Measurements from ENCODE around the gene SGO1.
"Not testable (repeated sequence)": the region's sequence is repeated elsewhere in the genome, so short reads cannot be mapped to it uniquely, and the experiment has no call there.

SGO1 gene

GRCh38 chr3:20185679-20186599 is at the start of gene SGO1:
Gene SGO1 (minus strand): TSS chr3:20186206. CDS start chr3:20184027, 2,179 bp downstream.
- DNase-seq: peak; percentile 96

DNA sequence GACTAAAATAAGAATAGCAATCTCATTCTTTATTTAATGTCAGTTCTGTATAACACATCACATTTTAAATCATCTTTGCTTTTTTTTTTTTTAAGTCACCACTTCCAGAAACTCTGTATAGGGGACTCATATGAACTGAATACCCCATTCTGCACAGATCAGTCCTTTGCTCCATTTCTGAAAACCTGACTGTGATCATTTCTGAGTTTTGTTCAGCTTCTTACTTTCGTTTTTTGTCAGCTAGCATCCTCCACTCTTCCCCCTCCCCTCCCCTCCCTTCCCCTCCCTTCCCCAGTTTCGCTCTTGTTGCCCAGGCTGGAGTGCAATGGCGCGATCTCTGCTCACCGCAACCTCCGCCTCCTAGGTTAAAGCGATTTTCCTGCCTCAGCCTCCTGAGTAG is 49.8 kb upstream of the SGO1 start:
- DNase-seq: no peak

DNA sequence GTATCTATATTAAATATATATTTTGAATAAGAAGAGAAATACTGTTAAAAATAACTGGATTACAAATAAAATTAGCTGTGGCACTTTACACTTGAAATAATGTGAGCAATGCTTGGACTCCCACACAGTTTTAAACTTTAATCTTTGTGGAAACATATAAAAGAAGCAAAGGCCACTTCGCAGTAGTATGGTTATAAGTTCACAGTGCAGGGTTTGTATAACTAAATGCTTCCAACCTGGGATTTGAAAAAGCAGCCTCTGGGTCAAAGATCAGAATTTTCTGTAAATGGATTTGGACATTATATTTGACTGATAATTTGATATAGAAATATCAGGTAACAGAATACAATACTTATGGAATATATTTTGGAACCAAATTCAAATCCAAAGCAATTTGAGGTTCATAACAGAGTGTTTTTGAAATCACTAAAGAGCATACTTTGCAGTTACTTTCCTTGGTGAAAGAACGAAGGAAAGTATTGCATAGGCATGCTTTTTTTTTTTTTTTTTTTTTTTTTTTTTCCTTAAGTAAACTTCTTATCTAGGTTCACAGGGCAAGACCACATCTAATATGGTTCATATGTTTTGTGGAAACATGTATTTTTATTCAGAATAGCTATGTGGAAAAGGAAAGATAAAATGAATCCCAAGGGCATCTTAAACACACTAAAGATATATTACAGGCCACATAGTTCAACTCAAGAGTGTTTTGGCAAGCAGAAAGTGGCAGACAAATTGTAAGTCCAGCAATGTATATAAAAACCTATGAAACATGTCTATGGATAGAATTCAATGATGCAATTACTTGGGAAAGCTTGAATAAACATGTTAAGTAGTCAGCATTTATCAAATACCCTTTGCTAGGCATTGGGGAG is 47.1 kb upstream of the SGO1 start:
- no peak for DNase-seq

DNA sequence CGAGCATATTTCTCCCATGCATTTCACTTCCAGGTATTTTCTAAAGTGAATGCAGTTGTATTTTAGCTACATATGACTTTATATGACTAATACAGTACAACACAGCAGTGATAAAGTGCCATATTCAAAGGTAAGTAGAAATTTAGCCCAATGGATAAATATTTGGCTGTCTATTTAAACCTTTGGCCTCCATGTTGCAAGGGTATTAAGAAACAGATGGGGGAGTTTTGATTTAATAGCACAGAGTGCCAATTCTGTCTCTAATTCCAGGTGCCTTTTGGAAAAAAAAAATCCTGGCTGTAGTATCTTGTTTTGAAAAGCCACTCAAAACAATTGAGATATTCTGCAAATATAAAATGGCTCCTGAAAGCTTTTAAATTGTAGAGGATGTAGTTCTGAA is 44.9 kb upstream of the SGO1 start:
- no peak for DNase-seq

- DNase-seq: no peak
Measured at GRCh38 chr3:20225769-20226168, 39.8 kb upstream of the SGO1 start.

DNA sequence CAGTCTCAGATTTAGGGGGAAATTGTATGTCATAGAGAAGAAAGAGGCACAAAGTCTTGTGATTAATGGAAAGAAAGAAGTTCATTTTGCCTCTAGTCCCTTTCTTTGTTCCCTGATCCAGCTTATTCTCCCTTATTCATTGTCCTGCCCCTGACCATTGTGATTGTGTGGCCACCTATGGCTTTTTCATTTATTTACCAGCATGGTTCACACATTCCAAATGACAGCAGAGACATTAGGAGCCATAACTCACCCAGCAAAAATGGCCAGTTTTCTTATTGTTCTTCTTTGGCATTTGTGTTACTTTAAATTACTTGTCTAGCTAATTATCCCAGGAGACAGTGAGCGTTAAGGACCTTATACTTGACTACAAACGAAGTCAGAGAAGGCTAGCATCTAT is 36.3 kb upstream of the SGO1 start:
- DNase-seq: no peak

DNA sequence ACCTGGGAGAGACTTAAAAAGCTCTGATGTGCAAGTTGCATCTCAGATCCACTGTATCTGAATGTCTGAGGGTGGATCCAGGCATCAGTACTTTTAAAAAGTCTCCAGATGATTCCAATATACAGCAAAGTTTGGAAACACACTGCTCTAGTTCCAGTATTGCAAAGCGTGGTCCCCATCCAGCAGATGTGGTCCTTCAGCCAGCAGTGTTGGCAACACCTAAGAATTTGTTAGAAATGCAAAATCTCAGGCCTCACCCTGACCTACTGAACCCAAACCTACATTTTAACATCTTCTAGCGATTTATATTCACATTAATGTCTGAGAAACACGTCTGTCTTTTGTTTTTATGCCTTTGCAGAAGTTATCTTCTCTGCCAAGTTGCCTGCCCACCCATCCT is 32.2 kb upstream of the SGO1 start:
- no peak for DNase-seq

DNA sequence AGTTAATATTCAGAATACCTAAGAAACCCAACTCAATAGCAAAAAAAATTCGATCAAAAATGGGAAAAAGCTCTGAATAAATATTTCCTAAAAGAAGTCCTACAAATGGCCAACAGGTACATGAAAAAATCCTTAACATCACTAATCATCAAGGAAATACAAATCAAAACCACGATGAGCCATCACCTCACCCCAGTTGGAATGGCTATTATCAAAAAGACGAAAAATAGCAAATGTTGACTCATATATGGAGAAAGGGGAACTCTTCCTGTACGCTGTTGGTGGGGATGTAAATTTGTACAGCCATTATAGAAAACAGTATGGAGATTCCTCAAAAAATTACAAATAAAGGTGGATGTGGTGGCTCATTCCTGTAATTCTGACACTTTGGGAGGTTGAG is 29.6 kb upstream of the SGO1 start:
- no peak for DNase-seq

DNA sequence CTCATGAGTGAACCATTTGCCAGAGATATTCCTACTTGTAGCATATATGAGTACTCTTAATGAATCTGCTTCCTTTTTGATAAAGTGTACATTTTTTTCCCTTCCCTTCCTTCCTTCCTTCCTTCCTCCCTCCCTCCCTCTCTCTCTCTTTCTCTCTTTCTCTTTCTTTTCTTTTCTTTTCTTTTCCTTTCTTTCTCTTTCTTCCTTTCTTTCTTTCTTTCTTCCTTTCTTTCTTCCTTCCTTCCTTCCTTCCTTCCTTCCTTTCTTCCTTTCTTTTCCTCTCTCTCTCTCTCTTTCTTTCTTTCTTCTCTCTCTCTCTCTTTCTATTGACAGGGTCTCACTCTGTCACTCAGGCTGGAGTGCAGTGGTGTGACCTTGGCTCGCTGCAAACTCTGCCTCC is 27.5 kb upstream of the SGO1 start:
- not testable (repeated sequence) for DNase-seq

DNA sequence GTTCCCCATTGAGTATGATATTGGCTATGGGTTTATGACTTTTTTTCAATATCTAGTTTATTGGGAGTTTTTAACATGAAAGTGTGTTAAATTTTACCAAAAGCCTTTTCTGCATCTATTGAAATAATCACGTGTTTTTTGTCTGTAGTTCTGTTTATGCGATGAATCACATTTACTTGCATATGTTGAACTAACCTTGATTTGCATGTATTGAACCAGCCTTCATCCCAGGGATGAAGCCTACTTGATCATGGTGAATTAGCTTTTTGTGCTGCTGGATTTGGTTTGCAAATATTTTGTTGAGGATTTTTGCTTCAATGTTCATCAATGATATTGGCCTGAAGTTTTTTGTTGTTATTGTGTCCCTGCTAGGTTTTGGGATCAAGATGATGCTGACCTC is 21.9 kb upstream of the SGO1 start:
- not testable (repeated sequence) for DNase-seq

GRCh38 chr3:20205898-20206297 is 19.9 kb upstream of the SGO1 start:
- not testable (repeated sequence) for DNase-seq

- no peak for DNase-seq
Measured at GRCh38 chr3:20201143-20201542, 15.1 kb upstream of the SGO1 start.

DNA sequence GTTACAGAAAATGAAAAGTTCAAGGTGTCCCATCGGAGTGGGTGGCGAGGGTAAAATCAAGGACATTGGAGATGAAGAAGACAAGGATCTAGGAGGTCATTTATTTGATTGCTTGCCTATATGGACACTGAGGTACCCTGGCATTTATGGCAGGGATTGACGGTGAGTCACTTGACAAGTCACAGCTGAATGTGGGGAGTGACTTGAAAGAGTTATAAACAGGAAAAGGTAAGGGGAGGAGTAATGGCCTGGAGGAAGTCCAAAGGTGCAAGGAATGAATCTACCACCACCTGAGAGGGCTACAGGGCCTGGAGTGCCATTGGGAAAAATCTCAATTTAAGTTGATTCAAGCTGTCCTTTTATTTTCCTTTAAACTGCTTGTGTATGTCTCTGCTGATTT is 11.8 kb upstream of the SGO1 start:
- no peak for DNase-seq

GRCh38 chr3:20194793-20195460 is 8.9 kb upstream of the SGO1 start:
- no peak for DNase-seq

- DNase-seq: no peak
Measured at GRCh38 chr3:20190991-20191390, 5.0 kb upstream of the SGO1 start.

DNA sequence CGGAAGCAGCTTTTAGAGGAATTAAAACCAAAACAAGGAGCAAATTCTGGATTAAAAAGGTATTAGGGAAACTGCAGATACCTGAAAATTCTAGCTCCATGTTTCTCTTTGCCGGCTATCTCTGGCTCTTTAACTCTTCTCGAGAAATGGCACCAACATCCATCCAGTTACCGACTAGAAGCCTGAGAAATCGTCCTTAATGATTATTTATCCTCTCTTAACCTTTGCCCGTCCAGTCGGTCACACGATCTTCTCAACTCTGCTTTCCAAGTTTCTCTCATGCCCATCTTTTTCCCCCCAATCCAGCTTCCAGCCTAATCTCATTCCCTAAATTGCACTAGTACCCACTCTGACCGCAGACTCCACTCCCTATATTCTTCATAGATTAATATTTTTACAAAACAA is 596 bp upstream of the SGO1 start:
- no peak for DNase-seq

DNA sequence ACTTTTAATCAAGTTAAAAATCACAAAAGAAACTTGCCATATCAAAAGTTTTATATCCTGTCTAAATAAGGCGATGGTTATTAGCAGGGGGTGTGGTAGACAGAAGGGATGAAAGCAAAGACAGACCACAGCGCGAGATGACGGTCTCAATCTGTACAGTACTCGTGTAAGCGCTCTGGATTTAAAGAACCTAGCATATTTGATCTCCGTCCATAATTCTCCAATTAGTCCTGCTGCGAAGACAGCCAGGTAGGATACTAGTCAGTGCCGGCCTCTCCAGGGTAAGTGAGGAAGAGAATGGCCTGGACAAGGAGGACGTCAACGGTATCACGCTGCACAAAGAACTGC is 701 bp downstream of the SGO1 start:
- peak; percentile 30 for DNase-seq

DNA sequence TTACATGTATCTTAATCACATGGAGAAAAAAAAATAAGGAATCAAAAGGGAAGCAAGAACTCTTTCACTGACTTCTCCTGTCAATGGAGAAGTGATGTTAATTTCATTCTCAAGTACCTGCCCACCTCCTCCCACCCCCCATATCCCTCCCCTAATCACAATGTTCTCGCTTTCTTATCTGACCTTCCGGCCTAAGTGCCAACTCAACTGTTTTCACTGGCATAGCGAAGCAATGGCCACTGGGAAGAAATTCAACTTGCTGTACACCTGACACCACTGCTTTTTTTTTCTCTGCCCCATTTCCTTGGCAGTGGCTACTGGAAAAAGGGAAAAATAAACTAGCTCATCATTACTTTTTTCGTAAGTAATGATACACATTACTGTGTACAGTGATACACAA is 3.8 kb downstream of the SGO1 start:
- no peak for DNase-seq

DNA sequence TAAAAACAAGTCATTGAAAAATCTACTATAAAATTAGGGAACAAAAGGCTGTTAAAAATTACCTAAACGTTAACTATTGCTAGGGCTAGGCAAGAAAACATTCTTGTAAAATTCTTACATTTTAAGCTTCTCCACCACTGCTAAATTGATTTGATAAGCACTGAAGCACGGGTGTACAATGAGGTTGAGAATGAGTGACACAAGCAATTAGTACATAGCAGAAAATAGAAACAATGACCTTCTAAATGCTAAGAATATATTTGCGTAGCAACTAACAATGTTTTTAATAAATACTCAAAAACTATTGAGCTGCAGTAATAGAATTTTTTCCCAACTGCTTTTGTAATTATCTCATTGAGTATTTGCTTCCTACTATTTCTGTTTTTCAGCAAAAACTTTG is 4.7 kb downstream of the SGO1 start:
- no peak for DNase-seq

GRCh38 chr3:20173844-20174410 is 12.1 kb downstream of the SGO1 start:
- no peak for DNase-seq

DNA sequence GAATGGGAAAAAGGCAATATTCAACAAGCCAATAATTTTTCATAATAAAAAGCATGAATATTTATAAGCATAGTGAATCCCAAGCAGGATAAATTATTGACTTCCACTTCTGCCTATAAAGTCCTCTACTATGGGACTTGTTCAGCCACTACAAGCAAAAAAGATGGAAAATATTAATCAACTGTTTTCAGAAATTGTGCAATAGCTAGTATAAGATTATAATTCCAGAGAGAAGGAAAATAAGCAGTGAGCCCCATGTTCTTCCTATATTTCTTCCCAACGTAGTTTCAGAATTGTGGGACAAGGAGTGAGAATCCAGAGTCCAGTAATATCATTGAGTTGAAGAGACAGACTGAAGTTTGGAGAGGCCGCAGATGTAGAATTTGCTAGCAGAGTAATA is 24.3 kb downstream of the SGO1 start:
- no peak for DNase-seq

- DNase-seq: no peak
Measured at GRCh38 chr3:20160230-20160629, 25.8 kb downstream of the SGO1 start.

GRCh38 chr3:20154928-20155327 is 31.1 kb downstream of the SGO1 start:
- no peak for DNase-seq

Measured in GF-D8 (cell line).